C4-2B (cell line): ENCODE data around the gene SULT1C2.

Experiments used
- H3K27ac ChIP-seq: fragments of 450-650 bp; 2 replicates; pipeline ENCODE4 v1.5.1; 2017
- ZFX ChIP-seq: fragments of 450-650 bp; IDR thresholded peaks from 2 replicates; pipeline ENCODE4 v1.6.1; 2017
- TF ChIP-seq, protein P1 (sequence below): fragments of 450-650 bp; conservative IDR thresholded peaks from 2 replicates; pipeline ENCODE4 v1.5.1; 2017; ENCODE audit warnings: mild to moderate bottlenecking

The SULT1C2 gene

GRCh38 chr2:108315444-108315934, 26.8 kb downstream of the SULT1C2 start:
- H3K27ac ChIP-seq = no peak overlapping the region
- no peak for TF ChIP-seq ZFX
- TF ChIP-seq, protein P1, sequence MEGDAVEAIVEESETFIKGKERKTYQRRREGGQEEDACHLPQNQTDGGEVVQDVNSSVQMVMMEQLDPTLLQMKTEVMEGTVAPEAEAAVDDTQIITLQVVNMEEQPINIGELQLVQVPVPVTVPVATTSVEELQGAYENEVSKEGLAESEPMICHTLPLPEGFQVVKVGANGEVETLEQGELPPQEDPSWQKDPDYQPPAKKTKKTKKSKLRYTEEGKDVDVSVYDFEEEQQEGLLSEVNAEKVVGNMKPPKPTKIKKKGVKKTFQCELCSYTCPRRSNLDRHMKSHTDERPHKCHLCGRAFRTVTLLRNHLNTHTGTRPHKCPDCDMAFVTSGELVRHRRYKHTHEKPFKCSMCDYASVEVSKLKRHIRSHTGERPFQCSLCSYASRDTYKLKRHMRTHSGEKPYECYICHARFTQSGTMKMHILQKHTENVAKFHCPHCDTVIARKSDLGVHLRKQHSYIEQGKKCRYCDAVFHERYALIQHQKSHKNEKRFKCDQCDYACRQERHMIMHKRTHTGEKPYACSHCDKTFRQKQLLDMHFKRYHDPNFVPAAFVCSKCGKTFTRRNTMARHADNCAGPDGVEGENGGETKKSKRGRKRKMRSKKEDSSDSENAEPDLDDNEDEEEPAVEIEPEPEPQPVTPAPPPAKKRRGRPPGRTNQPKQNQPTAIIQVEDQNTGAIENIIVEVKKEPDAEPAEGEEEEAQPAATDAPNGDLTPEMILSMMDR = no peak

- H3K27ac ChIP-seq = no peak overlapping the region
- no peak for TF ChIP-seq ZFX
- TF ChIP-seq, protein P1 = no peak
These were observed 27.3 kb downstream of the SULT1C2 start for GRCh38 chr2:108316033-108316432.

DNA sequence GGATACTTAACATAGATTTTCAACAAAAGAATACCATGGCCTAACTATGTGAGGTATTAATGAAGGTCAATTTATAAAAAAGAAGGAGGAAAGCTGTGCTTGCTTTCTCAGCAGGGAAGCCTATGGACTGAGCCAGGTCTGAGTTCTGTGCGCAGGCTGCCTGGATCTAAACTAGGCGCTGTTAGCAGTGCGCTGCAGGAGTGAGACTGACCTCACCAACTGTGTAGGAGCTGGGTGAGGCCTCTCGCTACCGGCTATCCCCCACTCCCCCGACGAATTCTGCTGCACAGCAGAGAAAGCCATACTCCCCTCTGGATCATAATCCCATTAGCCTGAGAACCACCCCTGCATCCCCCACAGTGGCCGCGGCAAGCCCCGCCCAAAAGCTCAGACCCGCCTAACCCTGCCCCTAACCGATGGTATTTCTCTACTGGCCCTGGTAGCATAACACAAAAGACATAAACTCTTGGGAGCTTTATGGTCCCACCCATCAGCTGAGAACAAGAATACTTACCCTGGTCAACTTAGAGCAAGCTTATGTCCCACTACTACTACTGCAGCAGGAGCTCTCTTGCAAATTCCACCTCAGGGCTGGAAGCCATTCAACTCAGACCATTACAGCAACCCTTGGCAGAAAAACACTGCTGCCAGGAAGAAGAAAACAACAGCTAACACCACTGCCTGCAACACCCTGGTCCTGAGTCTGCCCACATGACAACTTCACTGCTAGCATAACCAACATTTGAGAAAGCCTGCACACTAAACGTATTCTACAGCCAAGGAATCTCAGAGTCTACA, 28.0 kb downstream of the SULT1C2 start:
- TF ChIP-seq, protein P1 = no peak
- no peak for TF ChIP-seq ZFX
- no peak overlapping the region for H3K27ac ChIP-seq

DNA sequence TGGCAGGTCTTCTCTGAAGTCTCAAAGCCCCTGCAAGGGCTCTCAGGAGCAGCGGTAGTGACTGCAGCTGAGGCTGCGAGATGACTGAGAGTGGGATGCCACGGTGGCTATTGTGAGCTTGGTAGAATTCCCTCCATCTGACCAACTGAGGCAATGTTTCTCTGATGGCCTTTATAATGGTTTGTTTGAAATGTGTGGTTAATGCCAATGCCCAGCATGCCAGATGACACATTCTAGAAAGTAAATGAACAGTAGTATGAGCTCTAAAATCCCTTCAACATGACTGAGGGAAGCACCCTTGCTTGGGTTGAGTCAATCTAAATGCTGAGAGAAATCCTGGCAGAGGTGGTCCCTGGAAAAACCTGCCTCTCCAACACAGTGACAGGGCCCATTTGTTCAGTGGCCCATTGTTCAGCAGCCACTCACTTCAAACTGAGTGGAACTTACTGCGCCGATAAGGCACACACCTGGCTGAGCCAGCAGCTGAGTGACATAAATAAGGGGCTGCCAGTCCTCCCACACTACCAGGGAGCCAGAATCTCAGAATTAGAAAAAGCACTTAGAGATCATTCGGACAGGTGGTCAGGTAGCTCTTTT, 31.7 kb downstream of the SULT1C2 start:
- H3K27ac ChIP-seq = no peak overlapping the region
- TF ChIP-seq ZFX = no peak
- TF ChIP-seq, protein P1 = no peak

DNA sequence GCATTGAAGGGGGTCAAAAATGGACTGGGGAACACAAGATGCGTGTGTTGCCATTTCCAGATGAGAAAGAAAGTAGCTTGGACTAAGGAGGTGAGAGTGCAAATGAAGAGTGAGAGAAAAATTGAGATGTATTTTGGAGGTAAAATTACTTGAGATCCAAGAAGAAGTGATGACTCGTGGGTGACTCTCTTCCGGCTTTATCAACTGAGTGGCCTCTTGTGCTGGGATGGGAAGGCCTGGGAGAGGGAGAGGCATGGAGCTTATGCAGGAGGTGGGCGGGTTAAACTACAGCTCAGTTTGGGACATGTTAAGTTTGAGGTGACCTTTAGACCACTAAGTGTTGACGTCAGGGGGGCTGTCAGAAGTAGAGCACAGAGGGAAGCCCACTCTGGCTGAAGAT, 34.9 kb downstream of the SULT1C2 start:
- TF ChIP-seq, protein P1 = no peak
- TF ChIP-seq ZFX = no peak
- H3K27ac ChIP-seq = no peak overlapping the region

- TF ChIP-seq ZFX = no peak
- TF ChIP-seq, protein P1 = no peak
- H3K27ac ChIP-seq = no peak overlapping the region
These were observed 36.0 kb downstream of the SULT1C2 start for GRCh38 chr2:108324531-108325255.

DNA sequence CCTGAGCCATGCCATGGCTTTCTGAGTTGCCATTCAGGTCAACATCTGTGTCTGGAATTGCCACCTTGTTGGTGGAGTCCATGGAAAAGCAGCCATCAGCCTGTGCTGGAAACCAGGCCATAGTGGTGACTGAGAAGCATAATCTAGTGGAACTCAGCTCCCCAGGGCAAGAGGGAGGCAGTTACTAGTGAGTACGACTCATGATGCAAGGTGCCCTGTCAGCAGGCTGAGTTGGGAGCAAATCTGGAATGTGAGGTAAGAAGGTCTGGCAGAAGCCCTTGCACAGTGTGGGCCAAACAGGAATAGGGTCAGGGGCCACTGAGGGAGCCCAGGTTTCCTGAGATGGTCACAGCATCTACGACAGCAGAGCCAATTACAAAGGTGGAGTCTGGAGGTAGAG, 37.1 kb downstream of the SULT1C2 start:
- TF ChIP-seq ZFX = no peak
- TF ChIP-seq, protein P1 = no peak
- H3K27ac ChIP-seq = no peak overlapping the region
